Activated naive CD8-positive, alpha-beta T cell treated with anti-CD3 and anti-CD28 coated beads, Interleukin-2, amount 50 U/mL, for 24 hours (primary cell): ENCODE measurements around the gene SH3RF1.

Source experiments
- ATAC-seq: fragments of 150-1000 bp; cut with Tn5 transposase; one replicate; pipeline ENCODE4 v1.10.0; 2021
- DNase-seq: peaks from one replicate; pipeline ENCODE4 v3.0.0; 2021
- H3K27ac Mint-ChIP-seq: one replicate; pipeline ENCODE4 v1.8.0; 2021; ENCODE audit warnings: mild to moderate bottlenecking, mixed read lengths
- H3K27me3 Mint-ChIP-seq: one replicate; pipeline ENCODE4 v1.8.0; 2021; ENCODE audit warnings: mixed read lengths
- H3K36me3 Mint-ChIP-seq: one replicate; pipeline ENCODE4 v1.8.0; 2021; ENCODE audit warnings: low read depth, mixed read lengths
- H3K4me1 Mint-ChIP-seq: one replicate; pipeline ENCODE4 v1.8.0; 2021; ENCODE audit warnings: mixed read lengths
- H3K4me3 Mint-ChIP-seq: one replicate; pipeline ENCODE4 v1.8.0; 2021; ENCODE audit warnings: mild to moderate bottlenecking, moderate library complexity, mixed read lengths
- H3K9me3 Mint-ChIP-seq: one replicate; pipeline ENCODE4 v1.8.0; 2021; ENCODE audit warnings: mixed read lengths

The SH3RF1 gene

DNA sequence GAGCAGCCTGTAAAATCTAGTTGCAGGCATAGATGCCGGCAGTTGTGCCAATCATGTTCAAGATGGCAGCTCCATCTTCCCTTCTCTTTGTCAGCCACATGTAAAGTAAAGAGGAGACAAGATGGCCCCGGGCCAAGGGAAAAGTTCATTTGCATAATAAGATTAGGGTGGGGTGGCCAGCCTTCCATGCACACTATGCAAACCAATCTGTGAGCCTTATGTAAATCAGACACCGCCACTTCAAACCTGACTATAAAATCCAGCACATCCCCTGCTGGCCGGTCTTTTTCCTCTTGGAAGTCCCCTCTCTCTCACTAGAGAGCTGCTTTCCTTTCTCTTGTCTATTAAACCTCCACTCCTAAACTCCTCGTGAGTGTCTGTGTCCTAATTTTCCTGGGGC, 181.8 kb downstream of the SH3RF1 start:
- DNase-seq (no peak), ATAC-seq (no peak)
- no peaks in the 10 kb centered on the region for H3K4me1 Mint-ChIP-seq
- H3K27me3 Mint-ChIP-seq: no peaks in the 10 kb centered on the region
- no peak overlapping the region for H3K4me3 Mint-ChIP-seq
- H3K9me3 Mint-ChIP-seq: peaks cover 12% of the 10 kb centered on the region
- H3K27ac Mint-ChIP-seq: no peak overlapping the region
- H3K36me3 Mint-ChIP-seq: no peaks in the 10 kb centered on the region

DNA sequence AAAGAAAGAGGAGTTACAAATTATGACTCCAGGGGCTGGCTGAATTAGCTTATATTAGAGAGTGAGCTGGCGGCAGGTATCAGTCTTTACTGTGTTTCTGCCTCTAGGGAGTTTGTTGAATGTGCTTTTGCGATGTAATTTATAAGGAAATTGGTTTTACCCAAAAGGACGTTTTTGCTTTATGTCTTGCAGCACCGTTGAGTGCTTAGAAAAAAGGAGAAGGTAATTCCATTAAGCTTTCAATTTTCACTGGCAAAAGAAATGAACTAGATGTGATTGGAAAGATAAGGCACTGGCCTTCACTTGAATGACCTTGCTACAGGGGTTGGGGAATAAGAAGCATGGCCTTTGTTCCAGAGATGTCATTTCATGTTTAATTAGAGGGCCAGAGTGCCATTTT, 185.8 kb downstream of the SH3RF1 start:
- Mint-ChIP-seq H3K27me3 (peaks cover 3% of the 10 kb centered on the region), H3K9me3 (peaks cover 6% of the 10 kb centered on the region), H3K27ac (no peak overlapping the region), H3K36me3 (no peaks in the 10 kb centered on the region), H3K4me3 (no peak overlapping the region), H3K4me1 (peaks cover 8% of the 10 kb centered on the region)
- ATAC-seq (no peak), DNase-seq (no peak)

DNA sequence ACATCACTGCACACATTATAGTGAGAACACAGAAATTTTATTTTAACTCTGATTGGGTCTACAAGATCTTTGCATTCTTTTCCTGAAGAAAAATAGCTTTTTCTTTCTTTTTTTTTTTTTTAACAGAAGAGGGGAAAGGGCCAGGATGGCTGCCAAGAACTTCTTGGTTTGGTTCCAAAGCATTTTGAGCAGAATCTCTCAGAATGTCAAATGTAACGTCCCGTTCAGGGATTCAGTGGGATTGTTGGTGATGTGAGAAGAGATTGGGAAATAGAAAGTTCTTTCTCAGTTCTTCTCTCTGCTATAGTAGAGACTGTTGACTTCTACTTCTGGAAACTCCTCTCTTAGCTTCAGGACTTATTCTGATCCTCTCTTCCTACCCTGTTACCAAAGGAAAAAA, 189.8 kb downstream of the SH3RF1 start:
- Mint-ChIP-seq H3K9me3 (no peaks in the 10 kb centered on the region), H3K36me3 (no peaks in the 10 kb centered on the region), H3K4me1 (peaks cover 16% of the 10 kb centered on the region), H3K27ac (no peak overlapping the region), H3K27me3 (peaks cover 9% of the 10 kb centered on the region), H3K4me3 (no peak overlapping the region)
- DNase-seq (no peak), ATAC-seq (no peak)

- Mint-ChIP-seq H3K9me3 (no peaks in the 10 kb centered on the region), H3K4me3 (peak overlapping the region; percentile 64), H3K4me1 (peaks cover 16% of the 10 kb centered on the region), H3K36me3 (no peaks in the 10 kb centered on the region), H3K27ac (no peak overlapping the region), H3K27me3 (peaks cover 9% of the 10 kb centered on the region)
- ATAC-seq (peak; percentile 82), DNase-seq (peak; percentile 43)
Measured at GRCh38 chr4:169079942-169080827, 190.6 kb downstream of the SH3RF1 start.

DNA sequence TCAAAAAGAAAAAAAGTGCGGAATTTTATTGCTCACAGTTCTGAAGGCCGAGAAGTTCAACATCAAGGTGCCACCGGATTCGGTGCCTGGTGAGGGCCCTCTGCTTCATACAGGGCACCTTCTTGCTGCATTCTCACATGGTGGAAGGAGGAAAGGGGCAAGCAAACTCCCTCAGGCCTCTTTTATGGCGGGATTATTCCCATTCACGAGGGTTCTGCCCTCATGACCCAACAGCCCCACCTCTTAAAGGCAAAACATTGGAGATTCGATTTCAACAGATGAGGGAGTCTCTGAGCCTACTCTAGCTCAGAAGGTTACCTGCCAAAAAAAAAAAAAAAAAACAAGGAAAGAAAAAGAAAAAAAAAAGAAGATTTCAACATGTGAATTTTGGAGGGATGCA, 196.6 kb downstream of the SH3RF1 start:
- DNase-seq (no peak), ATAC-seq (no peak)
- Mint-ChIP-seq H3K27me3 (peaks cover 4% of the 10 kb centered on the region), H3K9me3 (no peaks in the 10 kb centered on the region), H3K36me3 (no peaks in the 10 kb centered on the region), H3K4me3 (no peak overlapping the region), H3K4me1 (no peaks in the 10 kb centered on the region), H3K27ac (no peak overlapping the region)

DNA sequence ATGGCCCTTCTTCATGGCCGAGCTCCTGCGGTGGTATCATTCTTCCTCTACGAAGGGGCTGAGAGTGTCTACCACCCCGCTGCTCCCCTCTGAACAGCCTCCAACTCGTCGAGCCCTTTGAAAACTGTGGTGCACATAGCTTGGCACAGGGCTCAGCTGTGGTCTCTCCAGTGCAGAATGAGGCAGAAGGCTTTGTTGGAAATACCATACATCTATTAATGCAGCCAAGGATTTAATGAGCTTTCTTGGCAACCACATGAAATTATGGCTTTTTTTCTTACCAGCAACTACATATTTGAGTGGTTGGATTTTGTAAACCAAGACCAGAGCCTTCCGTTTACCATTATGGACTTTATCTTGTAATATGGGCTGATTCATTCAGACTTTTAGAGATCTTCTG, 199.0 kb downstream of the SH3RF1 start:
- DNase-seq: no peak
- Mint-ChIP-seq H3K27me3 (no peaks in the 10 kb centered on the region), H3K4me1 (no peaks in the 10 kb centered on the region), H3K36me3 (no peaks in the 10 kb centered on the region), H3K27ac (no peak overlapping the region), H3K4me3 (no peak overlapping the region), H3K9me3 (no peaks in the 10 kb centered on the region)
- ATAC-seq: no peak

DNA sequence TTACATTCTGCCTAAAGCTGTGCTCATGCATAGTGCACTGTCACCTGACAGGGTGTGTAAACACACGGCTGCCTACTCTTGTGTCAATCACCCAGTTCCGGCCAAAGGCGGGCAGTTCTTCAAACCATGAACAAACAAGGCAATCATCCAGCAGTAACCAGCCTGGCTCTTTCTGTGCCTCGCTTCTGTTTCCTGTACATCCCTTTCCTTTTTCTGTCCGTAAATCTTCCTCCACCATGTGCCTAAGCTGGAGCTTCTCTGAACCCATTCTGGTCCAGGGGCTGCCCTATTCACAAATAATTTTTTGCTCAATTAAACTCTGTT, 199.9 kb downstream of the SH3RF1 start:
- H3K27me3 Mint-ChIP-seq: no peaks in the 10 kb centered on the region
- no peak overlapping the region for H3K4me3 Mint-ChIP-seq
- H3K9me3 Mint-ChIP-seq: no peaks in the 10 kb centered on the region
- DNase-seq (no peak), ATAC-seq (no peak)
- H3K27ac Mint-ChIP-seq: no peak overlapping the region
- H3K4me1 Mint-ChIP-seq: no peaks in the 10 kb centered on the region
- H3K36me3 Mint-ChIP-seq: no peaks in the 10 kb centered on the region

DNA sequence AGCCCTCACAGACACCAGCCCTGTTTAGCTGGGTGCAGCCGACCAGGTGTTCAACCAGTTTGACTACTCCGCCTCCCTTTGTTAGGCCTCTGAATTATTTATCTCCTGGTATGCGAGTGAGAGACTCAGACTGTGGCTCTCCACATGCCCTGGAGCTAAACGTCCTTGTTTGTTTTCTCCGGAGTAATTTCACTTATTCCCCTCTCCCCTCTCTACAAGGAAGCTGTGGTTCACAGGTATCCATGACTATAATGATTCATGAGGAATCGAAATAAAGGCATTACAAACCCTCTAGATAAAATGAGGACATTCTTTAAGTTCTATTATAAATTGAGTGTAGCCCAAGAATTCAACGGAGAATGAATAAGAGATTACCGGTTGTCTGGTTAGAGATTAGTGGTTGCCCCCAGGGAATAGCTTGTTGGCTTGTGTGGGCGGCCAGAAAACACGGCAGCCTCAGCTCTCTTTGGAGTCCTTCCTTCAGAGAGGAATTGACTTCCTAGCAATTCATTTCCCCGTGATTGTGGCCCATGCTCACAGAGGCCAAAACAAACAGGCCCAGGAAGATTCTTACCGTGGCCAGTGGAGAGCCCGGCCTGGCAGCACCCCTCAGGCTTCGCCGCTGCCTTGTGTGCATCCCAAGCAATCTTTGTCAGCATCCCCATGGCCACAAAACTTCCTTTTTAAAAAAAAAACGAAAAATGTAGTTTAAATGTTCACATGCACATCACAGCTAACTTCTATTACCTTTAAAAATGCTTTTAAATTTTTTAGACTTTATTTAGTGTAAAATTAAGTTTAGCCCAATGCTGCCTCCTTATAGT, 200.5 kb downstream of the SH3RF1 start:
- H3K9me3 Mint-ChIP-seq: no peaks in the 10 kb centered on the region
- H3K4me1 Mint-ChIP-seq: no peaks in the 10 kb centered on the region
- no peaks in the 10 kb centered on the region for H3K27me3 Mint-ChIP-seq
- H3K36me3 Mint-ChIP-seq: no peaks in the 10 kb centered on the region
- ATAC-seq (no peak), DNase-seq (no peak)
- no peak overlapping the region for H3K27ac Mint-ChIP-seq
- H3K4me3 Mint-ChIP-seq: no peak overlapping the region

- ATAC-seq (no peak), DNase-seq (no peak)
- Mint-ChIP-seq H3K4me1 (no peaks in the 10 kb centered on the region), H3K36me3 (no peaks in the 10 kb centered on the region), H3K4me3 (no peak overlapping the region), H3K27ac (no peak overlapping the region), H3K27me3 (no peaks in the 10 kb centered on the region), H3K9me3 (no peaks in the 10 kb centered on the region)
Measured at GRCh38 chr4:169068423-169068822, 202.3 kb downstream of the SH3RF1 start.

- no peaks in the 10 kb centered on the region for H3K4me1 Mint-ChIP-seq
- H3K36me3 Mint-ChIP-seq: no peaks in the 10 kb centered on the region
- no peak for DNase-seq
- ATAC-seq: no peak
- no peaks in the 10 kb centered on the region for H3K27me3 Mint-ChIP-seq
- no peak overlapping the region for H3K4me3 Mint-ChIP-seq
- H3K27ac Mint-ChIP-seq: no peak overlapping the region
- H3K9me3 Mint-ChIP-seq: no peaks in the 10 kb centered on the region
Measured at GRCh38 chr4:169066934-169067333, 203.8 kb downstream of the SH3RF1 start.

- H3K4me1 Mint-ChIP-seq: no peaks in the 10 kb centered on the region
- ATAC-seq: no peak
- H3K36me3 Mint-ChIP-seq: no peaks in the 10 kb centered on the region
- H3K4me3 Mint-ChIP-seq: no peak overlapping the region
- no peak overlapping the region for H3K27ac Mint-ChIP-seq
- no peaks in the 10 kb centered on the region for H3K9me3 Mint-ChIP-seq
- DNase-seq: no peak
- no peaks in the 10 kb centered on the region for H3K27me3 Mint-ChIP-seq
Measured at GRCh38 chr4:169064296-169064695, 206.5 kb downstream of the SH3RF1 start.

DNA sequence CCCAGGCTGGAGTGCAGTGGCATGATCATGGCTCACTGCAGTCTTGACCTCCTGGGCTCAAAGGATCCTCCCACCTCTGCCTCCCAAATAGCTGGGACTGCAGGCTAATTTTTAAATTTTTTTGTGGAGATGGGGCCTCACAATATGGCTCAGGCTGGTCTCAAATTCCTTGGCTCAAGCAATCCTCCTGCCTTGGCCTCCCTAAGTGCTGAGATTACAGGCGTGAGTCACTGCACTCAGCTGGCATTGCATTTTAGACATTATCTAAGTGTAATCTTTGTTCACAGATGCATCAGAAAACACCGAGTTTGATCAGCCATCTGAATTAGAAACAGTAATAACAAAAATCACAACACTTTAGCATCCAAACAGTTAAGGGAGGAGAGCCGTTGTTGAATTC, 207.3 kb downstream of the SH3RF1 start:
- Mint-ChIP-seq H3K4me1 (no peaks in the 10 kb centered on the region), H3K27me3 (no peaks in the 10 kb centered on the region), H3K9me3 (no peaks in the 10 kb centered on the region), H3K36me3 (no peaks in the 10 kb centered on the region), H3K4me3 (no peak overlapping the region), H3K27ac (no peak overlapping the region)
- DNase-seq (no peak), ATAC-seq (no peak)

- DNase-seq: no peak
- Mint-ChIP-seq H3K27ac (no peak overlapping the region), H3K4me3 (no peak overlapping the region), H3K36me3 (no peaks in the 10 kb centered on the region), H3K27me3 (no peaks in the 10 kb centered on the region), H3K4me1 (no peaks in the 10 kb centered on the region), H3K9me3 (no peaks in the 10 kb centered on the region)
- ATAC-seq: no peak
Measured at GRCh38 chr4:169062897-169063244, 207.9 kb downstream of the SH3RF1 start.

GRCh38 chr4:169061386-169061785, 209.4 kb downstream of the SH3RF1 start:
- ATAC-seq: no peak
- Mint-ChIP-seq H3K27me3 (no peaks in the 10 kb centered on the region), H3K4me1 (no peaks in the 10 kb centered on the region), H3K27ac (no peak overlapping the region), H3K4me3 (no peak overlapping the region), H3K9me3 (no peaks in the 10 kb centered on the region), H3K36me3 (no peaks in the 10 kb centered on the region)
- no peak for DNase-seq

DNA sequence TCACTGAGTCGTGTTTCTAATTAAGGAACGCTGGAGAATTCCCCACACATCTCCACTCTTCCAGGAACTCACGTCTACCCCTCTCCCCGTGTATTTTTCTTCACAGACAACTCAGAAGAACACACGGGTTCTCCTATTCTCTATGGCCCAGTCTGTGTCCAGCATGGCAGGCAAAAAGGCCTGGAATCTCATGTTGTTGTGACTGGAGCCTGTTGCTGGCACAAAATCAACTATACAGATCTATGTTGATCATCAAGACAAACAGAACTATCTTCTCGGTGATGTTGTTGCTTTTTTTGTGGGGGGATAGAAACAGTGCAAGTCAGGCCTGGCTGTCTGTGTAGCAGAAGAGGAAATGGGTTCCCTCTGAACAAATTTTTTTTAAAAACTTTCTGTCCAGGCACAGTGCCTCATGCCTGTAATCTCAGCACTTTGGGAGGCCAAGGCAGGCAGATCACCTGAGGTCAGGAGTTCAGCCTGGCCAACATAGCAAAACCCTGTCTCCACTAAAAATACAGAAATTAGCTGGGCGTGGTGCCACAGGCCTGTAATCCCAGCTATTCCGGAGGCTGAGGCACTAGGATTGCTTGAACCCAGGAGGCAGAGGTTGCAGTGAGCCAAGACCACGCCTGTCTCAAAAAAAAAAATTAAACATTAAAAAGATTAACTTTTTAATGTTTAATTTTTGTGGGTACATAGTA, 210.2 kb downstream of the SH3RF1 start:
- no peaks in the 10 kb centered on the region for H3K36me3 Mint-ChIP-seq
- no peak overlapping the region for H3K27ac Mint-ChIP-seq
- DNase-seq (no peak), ATAC-seq (no peak)
- no peaks in the 10 kb centered on the region for H3K9me3 Mint-ChIP-seq
- H3K4me3 Mint-ChIP-seq: no peak overlapping the region
- no peaks in the 10 kb centered on the region for H3K27me3 Mint-ChIP-seq
- H3K4me1 Mint-ChIP-seq: no peaks in the 10 kb centered on the region
